GM23248 (cell line): ENCODE data around the gene ASCL5. TPM values are rescaled to one million over a fixed set of nuclear protein-coding genes. Genes with fewer than 3 reads are reported as not detected.
A peak's percentile ranks its signal among the peaks of the same experiment; 100 is the strongest.

Source experiments
- DNase-seq: peaks from one replicate; pipeline ENCODE4 v3.0.0-alpha.2; 2015
- H2AFZ ChIP-seq: fragments of 200-600 bp; sonication (generic); 2 replicates; pipeline ENCODE4 v1.6.1; 2016; ENCODE audit warnings: antibody characterized with exemption
- H3F3A ChIP-seq: fragments of 200-600 bp; sonication (generic); 2 replicates; pipeline ENCODE4 v1.6.1; 2016; ENCODE audit warnings: mild to moderate bottlenecking, antibody characterized with exemption, mixed run types; ENCODE audit not compliant: insufficient read depth
- H3K27ac ChIP-seq: fragments of 200-600 bp; sonication (generic); 2 replicates; pipeline ENCODE4 v1.5.1; 2016; ENCODE audit warnings: mild to moderate bottlenecking
- H3K27me3 ChIP-seq: fragments of 200-600 bp; sonication (generic); replicated peaks from 2 replicates; pipeline ENCODE4 v1.6.1; 2016; ENCODE audit warnings: mild to moderate bottlenecking; ENCODE audit not compliant: insufficient read depth
- H3K36me3 ChIP-seq: fragments of 200-600 bp; sonication (generic); 2 replicates; pipeline ENCODE4 v1.6.1; 2016; ENCODE audit warnings: low read depth, mild to moderate bottlenecking
- H3K4me1 ChIP-seq: fragments of 200-600 bp; sonication (generic); 2 replicates; pipeline ENCODE4 v1.6.1; 2016; ENCODE audit warnings: mild to moderate bottlenecking; ENCODE audit not compliant: insufficient read depth
- H3K4me2 ChIP-seq: fragments of 200-600 bp; sonication (generic); one replicate; pipeline ENCODE4 v1.6.1; 2016; ENCODE audit warnings: mild to moderate bottlenecking; ENCODE audit not compliant: unreplicated experiment
- H3K4me3 ChIP-seq: fragments of 200-600 bp; sonication (generic); 2 replicates; pipeline ENCODE4 v1.5.1; 2016; ENCODE audit warnings: mild to moderate bottlenecking
- H3K79me2 ChIP-seq: fragments of 200-600 bp; sonication (generic); 2 replicates; pipeline ENCODE4 v1.6.1; 2016; ENCODE audit warnings: mild to moderate bottlenecking; ENCODE audit not compliant: insufficient read depth
- H3K9ac ChIP-seq: fragments of 200-600 bp; sonication (generic); 2 replicates; pipeline ENCODE4 v1.6.1; 2016; ENCODE audit warnings: mild to moderate bottlenecking
- H3K9me2 ChIP-seq: fragments of 200-600 bp; sonication (generic); 2 replicates; pipeline ENCODE4 v1.6.1; 2016; ENCODE audit warnings: mixed run types, mild to moderate bottlenecking, moderate library complexity; ENCODE audit not compliant: insufficient read depth
- H3K9me3 ChIP-seq: fragments of 200-600 bp; sonication (generic); one replicate; pipeline ENCODE4 v1.6.1; 2017; ENCODE audit warnings: low read depth
- H4K20me1 ChIP-seq: fragments of 200-600 bp; sonication (generic); 2 replicates; pipeline ENCODE4 v1.6.0; 2016; ENCODE audit not compliant: insufficient read depth
- EZH2 ChIP-seq: fragments of 200-600 bp; sonication (generic); IDR thresholded peaks from 2 replicates; pipeline ENCODE4 v1.6.1; 2018; ENCODE audit warnings: antibody characterized with exemption, mild to moderate bottlenecking; ENCODE audit not compliant: insufficient read depth, poor library complexity, severe bottlenecking
- EZH2phosphoT487 ChIP-seq: fragments of 200-600 bp; sonication (generic); IDR thresholded peaks from 2 replicates; pipeline ENCODE4 v1.6.1; 2018; ENCODE audit warnings: antibody characterized with exemption, moderate library complexity, mild to moderate bottlenecking, low read depth; ENCODE audit not compliant: insufficient read depth
- whole genome bisulfite sequencing, 2 experiments: methylation state at CpG; one replicate each; pipeline ENCODE4 v1.1.6; 2015 to 2017; ENCODE audit warnings: low lambda C conversion rate in 2 of 2, low coverage in 1 of 2; ENCODE audit errors: missing lambda C conversion rate in 2 of 2; 5-methylcytosine and 5-hydroxymethylcytosine counted together
- in situ Hi-C: fragments of 300-500 bp; cut with MboI; formaldehyde crosslinking; loops from 2 replicates; pipeline ENCODE4 v1.15.0; 2020
- polyA plus RNA-seq: library from polyadenylated mRNA; unstranded; fragments of >200 nt; fragmentation: Nextera tagmentation; extraction: Ambion mirVana; gene quantifications from 2 replicates; pipeline ENCODE4 v1.2.1, GENCODE V29; 2016
- total RNA-seq: library from RNA; depleted of rRNA; stranded (reverse); fragments of >200 nt; shearing (Covaris generic); gene quantifications from 2 replicates; pipeline ENCODE4 v1.2.3, GENCODE V29; 2014

ASCL5 gene
- total and polyA plus RNA-seq, 2 experiments from 2014 or later: not detected

DNA sequence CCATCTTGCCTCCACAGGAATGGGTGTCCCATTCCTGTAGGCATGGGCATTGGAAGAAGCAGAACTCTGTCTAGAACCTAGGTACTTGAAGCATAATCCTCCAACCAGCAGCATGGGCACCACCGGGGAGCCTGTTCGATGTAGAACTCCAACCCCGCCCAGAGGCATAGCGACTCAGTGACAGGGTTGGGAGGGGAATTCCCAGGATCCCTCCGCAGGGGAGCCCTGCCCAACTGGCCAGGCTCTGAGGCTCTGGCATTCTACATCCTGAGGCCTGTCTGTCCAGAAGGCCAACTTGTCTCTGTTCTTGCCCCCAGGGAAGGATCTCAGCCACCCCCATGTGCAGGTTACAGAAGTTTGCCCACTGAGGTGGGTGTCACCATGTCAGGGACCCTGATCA lies 53.0 kb downstream of the ASCL5 start:
- in situ Hi-C loops: no loop called here
- Histone ChIP-seq H3K27me3 (peaks cover 50% of the 10 kb centered on the region; the same call in 1 of the 2 replicates), H3K4me2 (no peak overlapping the region), H3K9me2 (no peaks in the 10 kb centered on the region), H3K4me3 (no peak overlapping the region), H3K9me3 (no peaks in the 10 kb centered on the region), H3K36me3 (no peaks in the 10 kb centered on the region), H3F3A (no peaks in the 10 kb centered on the region), H3K9ac (no peak overlapping the region), H3K27ac (no peak overlapping the region), H3K79me2 (no peaks in the 10 kb centered on the region), H4K20me1 (no peaks in the 10 kb centered on the region), H3K4me1 (no peaks in the 10 kb centered on the region), H2AFZ (no peak overlapping the region)
- TF ChIP-seq EZH2phosphoT487 (no peak), EZH2 (no peak)
- 62 to 66% methylated on average over 5 of the region's 5 CpGs for WGBS, 2 experiments
- no peak for DNase-seq

DNA sequence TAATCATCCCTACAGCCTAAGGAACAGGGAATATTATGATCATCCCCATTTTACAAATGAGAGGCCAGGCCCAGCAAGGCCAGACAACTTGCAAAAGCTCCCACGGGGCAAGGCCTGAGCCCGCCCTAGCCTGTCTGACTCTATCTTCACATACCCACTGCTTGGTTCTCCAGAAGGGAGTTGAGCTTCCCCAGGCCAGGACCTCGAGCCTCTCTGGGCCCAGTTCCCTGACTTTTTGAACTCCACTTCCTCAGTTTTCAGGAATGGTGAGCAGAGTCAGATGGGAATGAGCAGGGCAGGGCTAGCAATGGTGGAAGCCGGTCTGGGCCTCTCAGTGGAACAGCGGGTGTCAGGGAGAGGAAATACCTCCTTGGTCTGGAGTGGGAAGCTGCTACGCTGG lies 54.1 kb downstream of the ASCL5 start:
- no peaks in the 10 kb centered on the region for H4K20me1 ChIP-seq
- H2AFZ ChIP-seq: no peak overlapping the region
- no peak overlapping the region for H3K9ac ChIP-seq
- H3K4me1 ChIP-seq: no peaks in the 10 kb centered on the region
- DNase-seq: no peak
- in situ Hi-C loops: no loop called here
- H3K27me3 ChIP-seq: peaks cover 52% of the 10 kb centered on the region; the same call in 1 of the 2 replicates
- no peak for TF ChIP-seq EZH2
- TF ChIP-seq EZH2phosphoT487: no peak
- H3K4me3 ChIP-seq: no peak overlapping the region
- H3K27ac ChIP-seq: no peak overlapping the region
- WGBS, 2 experiments: 59 to 72% methylated on average over 6 of the region's 6 CpGs
- no peak overlapping the region for H3K4me2 ChIP-seq
- H3K36me3 ChIP-seq: no peaks in the 10 kb centered on the region
- H3K9me2 ChIP-seq: no peaks in the 10 kb centered on the region
- no peaks in the 10 kb centered on the region for H3K79me2 ChIP-seq
- H3K9me3 ChIP-seq: no peaks in the 10 kb centered on the region
- no peaks in the 10 kb centered on the region for H3F3A ChIP-seq

DNA sequence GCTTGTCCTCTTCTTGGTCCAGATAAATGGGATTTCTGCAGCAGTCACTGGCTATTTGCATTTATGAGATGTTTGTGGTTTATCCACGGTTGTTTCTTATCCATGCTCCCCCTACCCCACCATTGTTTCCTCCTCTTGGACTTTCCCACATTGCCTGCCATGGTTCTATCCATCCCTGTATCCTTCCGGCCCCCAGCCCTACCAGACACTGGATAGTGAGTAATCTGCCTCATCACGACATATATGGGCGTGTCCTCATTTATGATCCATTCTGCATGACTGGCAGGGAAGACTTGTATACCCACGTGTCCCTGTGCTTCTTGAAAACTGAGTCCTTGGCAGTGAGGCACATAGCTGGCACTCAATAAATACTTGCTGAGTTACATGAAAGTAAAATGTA lies 54.8 kb downstream of the ASCL5 start:
- Histone ChIP-seq H3K4me2 (no peak overlapping the region), H3K4me1 (no peaks in the 10 kb centered on the region), H3K27ac (no peak overlapping the region), H3K9ac (no peak overlapping the region), H3K36me3 (no peaks in the 10 kb centered on the region), H3K27me3 (peaks cover 55% of the 10 kb centered on the region; the same call in 1 of the 2 replicates), H3K9me2 (no peaks in the 10 kb centered on the region), H4K20me1 (no peaks in the 10 kb centered on the region), H3K9me3 (no peaks in the 10 kb centered on the region), H3F3A (no peaks in the 10 kb centered on the region), H3K4me3 (no peak overlapping the region), H3K79me2 (no peaks in the 10 kb centered on the region), H2AFZ (no peak overlapping the region)
- peak; percentile 48 for DNase-seq
- 36% methylated on average over 5 of the region's 5 CpGs for WGBS, 2 experiments
- in situ Hi-C loops: no loop called here
- no peak for TF ChIP-seq EZH2phosphoT487
- no peak for TF ChIP-seq EZH2

DNA sequence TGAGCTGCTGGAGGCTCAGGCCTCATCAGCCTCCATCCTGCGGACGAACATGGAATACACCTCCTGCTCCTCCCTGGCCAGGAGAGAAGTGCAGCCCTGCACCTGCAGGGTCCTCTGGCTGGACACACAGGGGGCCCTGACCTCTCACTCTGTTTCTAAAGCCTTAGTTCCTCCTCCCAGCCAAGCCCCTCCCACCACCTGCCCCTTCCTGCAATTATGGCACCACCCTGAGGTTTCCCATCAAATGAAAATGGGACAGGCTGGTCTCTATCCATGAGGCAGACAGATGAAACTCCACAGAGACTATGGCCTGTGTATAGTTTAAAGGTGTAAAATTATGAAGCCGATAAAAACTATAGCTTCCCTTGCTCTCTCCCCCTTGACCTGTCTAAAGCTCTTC lies 57.3 kb downstream of the ASCL5 start:
- Histone ChIP-seq H3K27ac (no peak overlapping the region), H3F3A (no peaks in the 10 kb centered on the region), H3K9ac (no peak overlapping the region), H3K27me3 (peaks cover 65% of the 10 kb centered on the region), H3K79me2 (no peaks in the 10 kb centered on the region), H3K9me2 (no peaks in the 10 kb centered on the region), H3K4me1 (no peaks in the 10 kb centered on the region), H2AFZ (no peak overlapping the region), H3K9me3 (no peaks in the 10 kb centered on the region), H3K4me3 (no peak overlapping the region), H3K4me2 (no peak overlapping the region), H4K20me1 (no peaks in the 10 kb centered on the region), H3K36me3 (no peaks in the 10 kb centered on the region)
- WGBS, 2 experiments: 50 to 69% methylated on average over 3 of the region's 3 CpGs
- in situ Hi-C loops: no loop called here
- DNase-seq: no peak
- TF ChIP-seq EZH2 (no peak), EZH2phosphoT487 (no peak)

DNA sequence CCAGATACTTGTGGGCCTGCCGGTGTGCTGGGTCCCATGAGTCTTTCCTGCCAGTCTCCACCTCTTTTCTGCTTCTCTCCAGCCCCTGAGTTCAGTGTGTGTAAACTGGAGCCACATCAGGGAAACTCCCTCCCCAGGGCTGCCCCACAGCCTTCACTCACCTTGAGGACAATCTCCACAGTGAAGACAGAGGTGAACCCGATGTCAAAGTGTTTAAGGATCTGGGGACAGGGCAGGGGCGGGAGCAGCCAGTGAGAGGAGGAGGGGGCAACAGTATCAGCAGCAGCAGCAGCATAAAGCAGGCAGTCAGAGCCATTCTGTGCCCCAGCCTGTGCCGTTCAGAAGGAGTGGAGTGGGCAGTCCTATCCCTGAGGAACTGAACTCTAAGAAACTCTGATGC lies 58.0 kb downstream of the ASCL5 start:
- H3K79me2 ChIP-seq: no peaks in the 10 kb centered on the region
- H3K4me3 ChIP-seq: no peak overlapping the region
- TF ChIP-seq EZH2 (no peak), EZH2phosphoT487 (no peak)
- H3K9me3 ChIP-seq: no peaks in the 10 kb centered on the region
- H3F3A ChIP-seq: no peaks in the 10 kb centered on the region
- H3K4me1 ChIP-seq: no peaks in the 10 kb centered on the region
- in situ Hi-C loops: no loop called here
- peaks cover 68% of the 10 kb centered on the region for H3K27me3 ChIP-seq
- no peak overlapping the region for H3K27ac ChIP-seq
- no peaks in the 10 kb centered on the region for H4K20me1 ChIP-seq
- DNase-seq: no peak
- no peak overlapping the region for H3K4me2 ChIP-seq
- 27 to 31% methylated on average over 4 of the region's 4 CpGs for WGBS, 2 experiments
- H3K9me2 ChIP-seq: no peaks in the 10 kb centered on the region
- H2AFZ ChIP-seq: no peak overlapping the region
- H3K36me3 ChIP-seq: no peaks in the 10 kb centered on the region
- no peak overlapping the region for H3K9ac ChIP-seq
